Ectodermal cell (in vitro differentiated cells): ENCODE measurements around the gene MAN1C1.
"Not testable (repeated sequence)": the region's sequence is repeated elsewhere in the genome, so short reads cannot be mapped to it uniquely, and the experiment has no call there.

Experiments
- H3K27ac ChIP-seq: 2 replicates; pipeline ENCODE4 v1.7.0; 2013; ENCODE audit warnings: mild to moderate bottlenecking, low read depth, low read length; ENCODE audit not compliant: insufficient read depth, poor library complexity, severe bottlenecking
- H3K27me3 ChIP-seq: 2 replicates; pipeline ENCODE4 v1.7.0; 2013; ENCODE audit warnings: mild to moderate bottlenecking, low read length; ENCODE audit not compliant: insufficient read depth, control insufficient read depth, poor library complexity, severe bottlenecking
- H3K36me3 ChIP-seq: one replicate; pipeline ENCODE4 v1.7.0; 2013; ENCODE audit warnings: low read length; ENCODE audit not compliant: control insufficient read depth, insufficient read depth
- H3K4me1 ChIP-seq: one replicate; pipeline ENCODE4 v1.7.0; 2013; ENCODE audit warnings: low read length; ENCODE audit not compliant: control insufficient read depth, insufficient read depth
- H3K4me3 ChIP-seq: 2 replicates; pipeline ENCODE4 v1.7.0; 2013; ENCODE audit warnings: low read depth, low read length, control low read depth; ENCODE audit not compliant: insufficient read depth
- H3K9me3 ChIP-seq: 2 replicates; pipeline ENCODE4 v1.7.0; 2013; ENCODE audit warnings: mild to moderate bottlenecking, low read length, moderate library complexity; ENCODE audit not compliant: control insufficient read depth
- WGBS, 2 experiments: methylation state at CpG; one replicate each; pipeline ENCODE4 v1.1.7; 2013; ENCODE audit warnings: missing lambda C conversion rate in 2 of 2; 5-methylcytosine and 5-hydroxymethylcytosine counted together

Gene MAN1C1

DNA sequence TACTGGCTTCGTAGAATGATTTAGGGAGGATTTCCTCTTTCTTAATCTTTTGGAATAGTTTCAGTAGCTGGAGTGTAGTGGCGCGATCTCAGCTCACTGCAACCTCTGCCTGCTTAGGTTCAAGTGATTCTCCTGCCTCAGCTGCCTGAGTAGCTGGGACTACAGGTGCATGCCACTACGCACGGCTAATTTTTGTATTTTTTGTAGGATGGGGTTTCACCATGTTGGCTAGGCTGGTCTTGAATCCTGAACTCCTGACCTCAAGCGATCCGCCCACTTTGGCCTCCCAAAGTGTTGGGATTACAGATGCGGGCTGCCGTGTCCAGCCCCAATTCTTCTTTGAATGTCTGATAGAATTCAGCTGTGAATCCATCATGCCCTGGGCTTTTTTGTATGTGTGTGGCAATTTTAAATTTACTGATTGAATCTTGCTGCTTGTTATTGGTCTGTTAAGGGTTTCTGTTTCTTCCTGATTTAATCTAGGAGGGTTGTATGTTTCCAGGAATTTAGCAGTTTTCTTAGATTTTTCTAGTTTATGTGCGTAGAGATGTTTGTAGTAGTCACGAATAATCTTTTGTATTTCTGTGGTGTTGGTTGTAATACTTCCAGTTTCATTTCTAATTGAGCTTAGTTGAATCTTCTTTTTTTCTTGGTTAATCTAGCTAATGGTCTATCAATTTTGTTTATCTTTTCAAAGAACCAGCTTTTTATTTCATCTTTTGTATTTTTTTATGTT lies 15.3 kb downstream of the MAN1C1 start:
- no peak overlapping the region for H3K4me3 ChIP-seq
- WGBS, 2 experiments: 91 to 93% methylated on average over 11 of the region's 11 CpGs
- H3K27me3 ChIP-seq: no peaks in the 10 kb centered on the region
- H3K27ac ChIP-seq: no peak overlapping the region
- H3K9me3 ChIP-seq: no peaks in the 10 kb centered on the region
- no peaks in the 10 kb centered on the region for H3K4me1 ChIP-seq
- H3K36me3 ChIP-seq: no peaks in the 10 kb centered on the region

DNA sequence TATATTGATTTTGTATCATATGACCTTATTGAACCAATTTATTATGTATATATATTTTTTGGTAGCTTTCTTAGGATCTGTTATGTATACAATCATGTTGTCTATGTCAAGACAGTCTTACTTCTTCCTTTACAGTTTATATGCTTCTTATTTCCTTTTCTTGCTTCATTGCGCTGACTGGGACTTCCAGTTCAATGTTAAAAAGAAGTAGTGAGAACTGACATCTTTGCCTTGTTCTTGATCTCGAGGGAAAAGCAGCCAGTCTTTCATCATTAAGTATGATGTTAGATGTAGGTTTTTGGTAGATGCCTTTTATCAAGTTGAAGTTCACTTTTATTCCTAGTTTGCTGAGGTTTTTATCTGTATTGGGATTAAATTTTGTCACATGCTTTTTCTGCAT lies 17.5 kb downstream of the MAN1C1 start:
- Histone ChIP-seq H3K27ac (no peak overlapping the region), H3K36me3 (no peaks in the 10 kb centered on the region), H3K9me3 (no peaks in the 10 kb centered on the region), H3K27me3 (no peaks in the 10 kb centered on the region), H3K4me3 (no peak overlapping the region), H3K4me1 (no peaks in the 10 kb centered on the region)
- 96% methylated on average over 2 of the region's 2 CpGs for WGBS, 2 experiments

DNA sequence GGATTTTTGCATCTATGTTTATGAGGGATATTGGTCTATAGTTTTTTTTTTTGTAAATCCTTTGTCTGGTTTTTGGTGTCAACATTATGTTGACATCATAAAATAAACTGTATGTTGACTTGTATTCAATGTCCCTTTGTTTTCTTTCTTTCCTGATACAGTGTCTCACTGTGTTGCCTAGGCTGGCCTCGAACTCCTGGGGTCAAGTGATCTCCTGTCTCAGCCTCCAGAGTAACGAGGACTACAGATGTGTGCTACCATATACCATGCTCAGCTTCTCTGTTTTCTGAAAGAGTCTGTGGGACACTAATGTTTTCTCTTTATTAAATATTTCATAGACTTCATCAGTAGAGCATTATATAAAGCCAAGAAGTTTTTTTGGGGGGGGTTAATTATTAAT lies 18.3 kb downstream of the MAN1C1 start:
- WGBS, 2 experiments: 96% methylated on average over 2 of the region's 2 CpGs
- Histone ChIP-seq H3K36me3 (no peaks in the 10 kb centered on the region), H3K4me1 (no peaks in the 10 kb centered on the region), H3K27ac (no peak overlapping the region), H3K27me3 (no peaks in the 10 kb centered on the region), H3K4me3 (no peak overlapping the region), H3K9me3 (no peaks in the 10 kb centered on the region)

DNA sequence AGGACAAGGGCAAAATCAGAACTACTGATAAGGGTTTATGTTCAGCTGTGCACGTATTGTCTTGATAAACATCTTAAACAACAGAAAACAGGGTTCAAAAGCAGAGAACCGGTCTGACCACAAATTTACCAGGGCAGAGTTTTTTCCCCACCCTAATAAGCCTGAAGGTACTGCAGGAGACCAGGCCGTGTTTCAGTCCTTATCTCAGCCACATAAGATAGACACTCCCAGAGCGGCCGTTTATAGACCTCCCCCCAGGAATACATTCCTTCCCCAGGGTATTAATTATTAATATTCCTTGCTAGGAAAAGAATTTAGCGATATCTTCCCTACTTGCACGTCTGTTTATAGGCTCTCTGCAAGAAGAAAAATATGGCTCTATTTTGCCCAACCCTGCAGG lies 19.6 kb downstream of the MAN1C1 start:
- H3K4me1 ChIP-seq, H3K27ac ChIP-seq, H3K36me3 ChIP-seq, H3K9me3 ChIP-seq, H3K27me3 ChIP-seq, H3K4me3 ChIP-seq: not testable (repeated sequence)
- WGBS, 2 experiments: 97 to 99% methylated on average over 5 to 7 of the region's 7 CpGs

DNA sequence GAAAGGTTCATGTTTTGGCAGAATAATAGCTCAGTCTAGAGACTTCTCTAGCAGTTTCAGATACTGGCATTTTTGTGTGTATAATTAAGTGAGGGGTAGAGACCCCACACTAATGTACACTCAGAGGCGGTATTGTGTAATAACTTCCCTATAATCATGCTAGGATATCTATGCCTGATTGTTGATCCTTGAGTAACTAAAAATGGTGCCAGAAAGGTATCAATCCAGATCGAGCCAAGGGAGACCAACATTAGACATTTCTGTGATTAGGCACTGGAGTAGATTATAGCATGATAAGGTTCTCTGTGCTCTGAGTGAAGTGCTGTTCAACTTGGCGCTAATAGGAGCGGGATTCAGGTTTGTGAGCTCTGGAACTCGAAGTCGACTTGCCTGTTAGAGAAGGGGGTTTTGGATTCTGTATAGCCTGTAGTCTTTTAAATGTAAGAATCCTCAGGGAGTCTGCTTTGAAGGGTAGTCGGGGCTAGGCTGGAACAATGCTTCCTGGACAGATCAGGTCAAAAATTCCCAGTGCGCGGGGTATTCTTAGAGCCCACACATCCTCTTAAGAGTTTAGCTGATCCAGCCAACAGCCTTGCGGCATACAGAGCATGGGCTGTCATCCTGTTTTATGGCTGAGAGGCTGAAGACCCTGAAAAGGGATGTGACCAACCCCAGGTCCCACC lies 24.2 kb downstream of the MAN1C1 start:
- H3K4me3 ChIP-seq: no peak overlapping the region
- 76 to 80% methylated on average over 10 of the region's 10 CpGs for WGBS, 2 experiments
- no peaks in the 10 kb centered on the region for H3K27me3 ChIP-seq
- H3K36me3 ChIP-seq: no peaks in the 10 kb centered on the region
- no peaks in the 10 kb centered on the region for H3K9me3 ChIP-seq
- no peaks in the 10 kb centered on the region for H3K4me1 ChIP-seq
- no peak overlapping the region for H3K27ac ChIP-seq

DNA sequence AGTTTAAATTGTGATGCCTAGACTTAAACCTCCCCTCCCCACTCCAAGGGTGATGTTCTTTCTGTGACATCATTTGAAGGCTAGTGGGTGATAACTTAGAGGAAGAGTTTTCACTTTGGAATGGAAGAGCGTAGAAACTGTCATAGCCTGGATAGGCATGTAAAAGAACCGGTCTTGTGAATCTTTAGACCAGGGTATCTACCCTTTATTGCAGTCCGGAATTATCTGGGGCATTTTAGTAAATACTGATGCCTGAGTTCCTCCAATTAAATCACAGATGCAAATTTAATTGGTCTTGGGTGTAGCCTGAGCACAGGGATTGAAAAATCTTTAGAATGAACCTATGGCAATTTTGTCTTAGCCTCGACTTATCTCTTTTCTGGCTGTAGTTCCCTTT lies 24.7 kb downstream of the MAN1C1 start:
- no peaks in the 10 kb centered on the region for H3K9me3 ChIP-seq
- H3K36me3 ChIP-seq: no peaks in the 10 kb centered on the region
- no peak overlapping the region for H3K4me3 ChIP-seq
- no peak overlapping the region for H3K27ac ChIP-seq
- no peaks in the 10 kb centered on the region for H3K27me3 ChIP-seq
- no peaks in the 10 kb centered on the region for H3K4me1 ChIP-seq
- WGBS, 2 experiments: 92 to 93% methylated on average over 4 of the region's 4 CpGs

DNA sequence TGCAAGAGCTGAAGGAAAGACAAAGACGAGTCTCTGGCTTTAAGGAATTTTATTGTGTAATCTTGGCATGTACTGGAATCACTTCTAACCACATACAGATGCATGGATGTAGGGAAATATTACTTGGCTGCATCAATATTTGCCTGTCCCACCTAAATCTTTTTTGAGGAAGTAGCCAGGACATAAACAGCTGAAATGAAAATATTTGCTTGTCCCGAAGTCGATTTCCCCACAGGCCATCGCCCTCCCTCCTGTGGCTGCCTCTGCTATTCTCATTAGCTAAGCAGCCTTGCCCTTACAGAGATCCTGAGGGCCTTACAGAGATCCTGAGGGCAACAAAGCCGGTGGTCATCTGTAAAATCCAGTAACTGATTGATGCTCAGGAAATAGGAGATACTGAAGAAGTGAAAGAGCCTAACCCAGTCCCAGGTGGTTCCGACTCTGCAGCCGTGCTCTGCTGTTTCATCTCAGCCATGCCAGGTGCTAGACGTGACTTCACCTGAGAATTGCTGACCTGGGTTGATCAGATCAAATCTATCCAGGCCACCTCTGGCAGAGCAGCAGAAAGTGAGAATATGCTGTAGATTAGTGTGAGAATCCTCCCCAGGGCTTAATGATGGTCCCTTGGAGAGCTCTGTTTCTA lies 25.5 kb downstream of the MAN1C1 start:
- Histone ChIP-seq H3K36me3 (no peaks in the 10 kb centered on the region), H3K27ac (no peak overlapping the region), H3K9me3 (no peaks in the 10 kb centered on the region), H3K4me1 (no peaks in the 10 kb centered on the region), H3K27me3 (no peaks in the 10 kb centered on the region), H3K4me3 (no peak overlapping the region)
- WGBS, 2 experiments: 85 to 86% methylated on average over 8 of the region's 8 CpGs

DNA sequence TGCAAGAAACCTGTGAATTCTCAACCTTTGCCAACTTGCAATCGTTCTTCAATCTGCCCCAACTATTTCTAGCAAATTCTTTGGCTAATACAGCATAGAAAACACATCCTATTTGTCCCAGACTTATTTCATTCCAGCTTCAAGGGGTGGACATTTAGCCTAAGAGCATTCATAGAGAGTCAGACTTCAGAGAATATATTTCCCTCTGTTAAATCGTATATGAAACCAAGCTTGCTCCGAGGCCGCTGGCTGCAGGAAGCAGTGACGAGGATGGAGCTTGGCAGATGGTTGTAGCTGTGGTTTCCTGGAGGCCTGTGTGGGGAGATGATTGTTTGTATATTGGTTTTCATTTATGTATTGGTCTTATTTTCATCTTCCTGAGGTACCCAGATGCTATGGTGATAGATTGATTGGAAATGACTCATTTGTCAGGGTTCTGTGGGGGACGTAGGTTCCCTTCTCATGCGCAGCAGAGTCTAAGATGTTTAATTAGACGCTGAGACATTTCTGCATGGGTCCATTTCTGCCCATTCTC lies 26.1 kb downstream of the MAN1C1 start:
- Histone ChIP-seq H3K4me1 (no peaks in the 10 kb centered on the region), H3K27ac (no peak overlapping the region), H3K4me3 (no peak overlapping the region), H3K27me3 (no peaks in the 10 kb centered on the region), H3K36me3 (no peaks in the 10 kb centered on the region), H3K9me3 (no peaks in the 10 kb centered on the region)
- WGBS, 2 experiments: 95 to 96% methylated on average over 8 of the region's 8 CpGs

DNA sequence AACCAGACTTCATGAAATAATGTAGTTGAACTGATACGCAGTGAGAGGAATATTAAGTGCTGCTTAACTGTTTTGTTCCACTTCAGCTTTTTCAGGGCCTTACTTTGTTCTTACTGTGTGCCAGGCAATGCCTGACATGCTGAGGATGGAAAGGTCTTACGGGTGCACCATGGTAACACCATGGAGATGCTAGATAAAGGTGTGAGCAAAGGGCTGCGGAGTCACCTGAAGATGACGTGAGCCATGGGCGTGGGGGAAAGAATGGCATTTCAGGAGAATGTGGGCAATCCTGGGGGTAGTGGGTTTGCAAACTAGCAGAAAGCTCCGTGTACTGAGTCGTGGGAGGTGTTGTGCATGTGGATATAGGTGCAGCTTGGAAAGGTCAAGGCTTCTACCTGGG lies 27.3 kb downstream of the MAN1C1 start:
- Histone ChIP-seq H3K4me1 (peaks cover 8% of the 10 kb centered on the region), H3K27ac (no peak overlapping the region), H3K27me3 (no peaks in the 10 kb centered on the region), H3K4me3 (no peak overlapping the region), H3K36me3 (no peaks in the 10 kb centered on the region), H3K9me3 (no peaks in the 10 kb centered on the region)
- WGBS, 2 experiments: 95 to 97% methylated on average over 7 of the region's 7 CpGs

DNA sequence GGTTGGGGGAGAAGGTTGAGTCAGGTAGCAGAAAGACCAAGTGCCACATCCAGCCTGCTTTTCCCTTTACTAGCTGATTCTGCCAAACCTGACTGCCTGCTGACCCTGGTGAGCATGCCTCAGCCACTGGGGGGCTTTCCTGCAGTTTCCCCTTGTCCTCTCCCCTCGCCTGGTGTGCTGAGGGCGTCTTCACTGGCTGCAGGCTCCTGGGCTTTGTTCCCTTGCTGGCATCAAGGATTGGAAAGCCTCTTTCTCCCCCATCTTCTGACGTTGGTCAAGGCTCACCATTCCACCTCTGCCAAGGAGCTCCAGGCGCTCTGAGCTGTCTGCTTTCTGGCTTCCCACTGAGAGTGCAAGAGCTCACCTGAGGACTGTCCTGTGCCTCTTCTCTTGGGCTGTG lies 28.4 kb downstream of the MAN1C1 start:
- H3K4me3 ChIP-seq: no peak overlapping the region
- H3K27ac ChIP-seq: no peak overlapping the region
- no peaks in the 10 kb centered on the region for H3K27me3 ChIP-seq
- no peaks in the 10 kb centered on the region for H3K9me3 ChIP-seq
- no peaks in the 10 kb centered on the region for H3K36me3 ChIP-seq
- peaks cover 9% of the 10 kb centered on the region for H3K4me1 ChIP-seq
- WGBS, 2 experiments: 65 to 67% methylated on average over 4 of the region's 4 CpGs
